GM18951 (cell line): ENCODE measurements around the gene CEP131.

Experiments used
- POLR2A ChIP-seq: IDR thresholded peaks from 4 replicates; pipeline ENCODE4 v1.6.1; 2011; ENCODE audit warnings: mild to moderate bottlenecking; ENCODE audit not compliant: insufficient read length, insufficient read depth; ENCODE audit errors: extremely low read depth
- in situ Hi-C: fragments of 300-500 bp; cut with MboI; formaldehyde crosslinking; loops from one replicate; pipeline ENCODE4 v1.12.0; 2022; ENCODE audit warnings: low sequenced_read_pairs, mixed read lengths, inconsistent platforms; ENCODE audit not compliant: unreplicated experiment

The CEP131 gene

GRCh38 chr17:81222906-81223761 is at the start of gene CEP131:
TSS of gene CEP131 (minus strand) at chr17:81222965. CDS start at chr17:81220056, 2,909 bp downstream.
- in situ Hi-C loops = no loop called here
- TF ChIP-seq POLR2A = peak; percentile 64

GRCh38 chr17:81271226-81271625 is 48.5 kb upstream of the CEP131 start:
- no peak for TF ChIP-seq POLR2A

GRCh38 chr17:81270279-81270678 is 47.5 kb upstream of the CEP131 start:
- no peak for TF ChIP-seq POLR2A
- in situ Hi-C loops = no loop called here

More at GRCh38 chr17:81271226-81271625, 48.5 kb upstream of the CEP131 start:
- in situ Hi-C loops = no loop called here

GRCh38 chr17:81267390-81268067 is 44.8 kb upstream of the CEP131 start:
- in situ Hi-C loops = no loop called here

GRCh38 chr17:81265576-81265975 is 42.8 kb upstream of the CEP131 start:
- in situ Hi-C loops = no loop called here
- TF ChIP-seq POLR2A = no peak

More at GRCh38 chr17:81267390-81268067, 44.8 kb upstream of the CEP131 start:
- TF ChIP-seq POLR2A = no peak

GRCh38 chr17:81264640-81265039 is 41.9 kb upstream of the CEP131 start:
- in situ Hi-C loops = no loop called here
- TF ChIP-seq POLR2A = no peak

- in situ Hi-C loops = no loop called here
- no peak for TF ChIP-seq POLR2A
Observed at GRCh38 chr17:81263371-81264181, 40.8 kb upstream of the CEP131 start.

GRCh38 chr17:81261582-81262336 is 39.0 kb upstream of the CEP131 start:
- no peak for TF ChIP-seq POLR2A
- in situ Hi-C loops = no loop called here

GRCh38 chr17:81261096-81261495 is 38.3 kb upstream of the CEP131 start:
- in situ Hi-C loops = no loop called here
- TF ChIP-seq POLR2A = no peak

GRCh38 chr17:81260641-81261040 is 37.9 kb upstream of the CEP131 start:
- in situ Hi-C loops = no loop called here
- no peak for TF ChIP-seq POLR2A

GRCh38 chr17:81260171-81260570 is 37.4 kb upstream of the CEP131 start:
- no peak for TF ChIP-seq POLR2A
- in situ Hi-C loops = no loop called here

GRCh38 chr17:81259058-81259605 is 36.4 kb upstream of the CEP131 start:
- in situ Hi-C loops = no loop called here
- TF ChIP-seq POLR2A = no peak
